ENCODE results near the gene TPM4. TPM values are rescaled to one million over a fixed set of nuclear protein-coding genes. Genes with fewer than 3 reads are reported as not detected.

The TPM4 gene
- total and polyA plus RNA-seq, 2 donors (not counting 1 experiment from before 2014, with no cell fraction given): 65.4 to 127 TPM

GRCh38 chr19:16117594-16118033, 41.3 kb downstream of the TPM4 start:
- TF ChIP-seq CTCF (IDR thresholded peaks at IDR 0.05): no peak
- no peak for TF ChIP-seq EZH2 (IDR thresholded peaks at IDR 0.05; ENCODE audit: borderline replicate concordance, insufficient read depth, low read depth, low read length, poor library complexity, severe bottlenecking)
- Histone ChIP-seq H3K36me3 (replicated peaks in 1 of 2; ENCODE audit: control extremely low read depth in 1 of 2, control insufficient read depth in 1 of 2, extremely low read depth in 1 of 2, insufficient read depth in 2 of 2, low read length in 1 of 2) (peaks cover 6 to 42% of the 10 kb centered on the region in 2 experiments), H3K4me1 (ENCODE audit: control insufficient read depth in 2 of 2, insufficient read depth in 2 of 2, low read length in 2 of 2) (peaks cover 69 to 84% of the 10 kb centered on the region in 2 donors), H3K9me3 (ENCODE audit: control extremely low read depth in 1 of 3, control insufficient read depth in 2 of 3, insufficient read depth in 1 of 3, low read length in 2 of 3) (peaks cover 0 to 6% (median 0%) of the 10 kb centered on the region in 3 donors), H3K9ac (ENCODE audit: low read length) (peak overlapping the region; percentile 27), H3K27ac (ENCODE audit: low read length in 2 of 2) (peak overlapping the region; percentile 86 to 88), H4K20me1 (ENCODE audit: control insufficient read depth, insufficient read depth, low read length, poor library complexity, severe bottlenecking) (peaks cover 41% of the 10 kb centered on the region), H3K27me3 (replicated peaks in 1 of 4; ENCODE audit: control extremely low read depth in 1 of 4, control insufficient read depth in 3 of 4, insufficient read depth in 4 of 4, low read length in 3 of 4) (no peaks in the 10 kb centered on the region), H3K4me2 (replicated peaks; ENCODE audit: low read depth, low read length, poor library complexity, severe bottlenecking) (peak overlapping the region; percentile 74), H3K79me2 (ENCODE audit: control insufficient read depth, insufficient read depth, low read length) (peaks cover 76% of the 10 kb centered on the region), H2AFZ (ENCODE audit: insufficient read depth, low read depth, low read length, poor library complexity, severe bottlenecking) (no peak overlapping the region), H3K4me3 (ENCODE audit: control extremely low read depth in 1 of 5, extremely low read depth in 1 of 5, insufficient read depth in 1 of 5, low read depth in 2 of 5, low read length in 4 of 5) (peak overlapping the region in 2 of 5 experiments; percentile 12 to 23)
- ATAC-seq (ENCODE audit: low read depth) (no peak), DNase-seq (no peak)
- H3K27me3 Mint-ChIP-seq: no peaks in the 10 kb centered on the region
- H3K4me3 Mint-ChIP-seq: peak overlapping the region; percentile 70
- intact Hi-C loops (cut with micrococcal nuclease): loop anchor here (1.0 to 10.0 kb wide), 7 partner anchors 24 to 467 kb away; partner anchors contain the start of gene FAM32A
- ChIA-PET CTCF (interaction anchor here (0.6 to 4.9 kb wide), 22 partner anchors 17 to 488 kb away, joined by 3 to 63 read pairs (median 4); partner anchors contain the start of genes CIB3, FAM32A, HSH2D and TPM4), POLR2A (interaction anchor here (0.5 to 3.3 kb wide), 9 partner anchors 22 to 1970 kb away, joined by 3 to 54 read pairs (median 5); partner anchors contain the start of genes FAM32A and HSH2D)
- WGBS (ENCODE audit: insufficient coverage): 42% methylated on average over 11 of the region's 11 CpGs
- H3K9me3 Mint-ChIP-seq (ENCODE audit: insufficient read depth): no peaks in the 10 kb centered on the region
- H3K4me1 Mint-ChIP-seq: peaks cover 74% of the 10 kb centered on the region
- H3K27ac Mint-ChIP-seq: peak overlapping the region; percentile 97

DNA sequence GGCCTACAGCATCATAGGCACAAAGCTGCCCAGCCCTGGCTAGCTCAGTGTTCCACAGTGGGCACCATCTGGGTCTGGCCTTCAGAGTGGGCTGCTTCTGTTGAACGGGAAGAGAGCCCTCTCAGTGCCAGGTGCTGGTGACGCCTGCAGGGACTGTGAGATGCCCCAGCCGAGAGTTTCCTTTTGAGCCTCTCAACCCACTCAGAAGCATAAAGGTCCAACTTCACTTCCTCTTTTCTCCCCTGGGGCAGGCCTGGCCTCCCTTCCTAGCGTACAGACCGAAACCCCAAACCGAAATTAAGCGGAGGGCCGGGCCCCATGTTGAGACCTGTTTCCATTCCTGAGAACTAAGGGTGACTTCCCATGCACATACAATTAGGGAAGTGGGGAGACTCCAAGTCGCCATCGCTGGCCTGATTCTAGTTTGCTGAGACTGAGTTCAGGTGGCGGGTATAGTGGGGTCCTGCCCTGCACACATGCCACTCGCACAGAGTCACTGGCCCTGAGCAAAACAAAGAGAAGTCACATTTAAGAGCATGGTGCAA, 42.3 kb downstream of the TPM4 start:
- CTCF ChIA-PET: interaction anchor here (0.6 to 4.9 kb wide), 20 partner anchors 16 to 489 kb away, joined by 3 to 63 read pairs (median 4); partner anchors contain the start of genes CIB3, FAM32A, HSH2D and TPM4
- peaks cover 64 to 75% of the 10 kb centered on the region in 2 donors for H3K4me1 ChIP-seq (ENCODE audit: control insufficient read depth in 2 of 2, insufficient read depth in 2 of 2, low read length in 2 of 2)
- H3K27me3 ChIP-seq (replicated peaks in 1 of 4; ENCODE audit: control extremely low read depth in 1 of 4, control insufficient read depth in 3 of 4, insufficient read depth in 4 of 4, low read length in 3 of 4): no peaks in the 10 kb centered on the region
- TF ChIP-seq EZH2 (IDR thresholded peaks at IDR 0.05; ENCODE audit: borderline replicate concordance, insufficient read depth, low read depth, low read length, poor library complexity, severe bottlenecking): no peak
- no peak for TF ChIP-seq CTCF (IDR thresholded peaks at IDR 0.05)
- POLR2A ChIA-PET: interaction anchor here (0.5 to 3.3 kb wide), 7 partner anchors 21 to 1969 kb away, joined by 3 to 54 read pairs (median 5); partner anchors contain the start of gene HSH2D
- peak overlapping the region; percentile 86 to 88 for H3K27ac ChIP-seq (ENCODE audit: low read length in 2 of 2)
- Mint-ChIP-seq H3K27me3 (no peaks in the 10 kb centered on the region), H3K4me1 (peaks cover 66% of the 10 kb centered on the region), H3K9me3 (ENCODE audit: insufficient read depth) (no peaks in the 10 kb centered on the region), H3K27ac (peak overlapping the region; percentile 97), H3K4me3 (peak overlapping the region; percentile 70)
- peaks cover 76% of the 10 kb centered on the region for H3K79me2 ChIP-seq (ENCODE audit: control insufficient read depth, insufficient read depth, low read length)
- ATAC-seq (ENCODE audit: low read depth): peak; percentile 91
- intact Hi-C loops (cut with micrococcal nuclease): loop anchor here (1.0 to 10.0 kb wide), 7 partner anchors 23 to 466 kb away; partner anchors contain the start of gene FAM32A
- peak; percentile 93 for DNase-seq
- peak overlapping the region in 3 of 5 experiments; percentile 11 to 48 (median 23) for H3K4me3 ChIP-seq (ENCODE audit: control extremely low read depth in 1 of 5, extremely low read depth in 1 of 5, insufficient read depth in 1 of 5, low read depth in 2 of 5, low read length in 4 of 5)
- WGBS (ENCODE audit: insufficient coverage): 0% methylated on average over 12 of the region's 12 CpGs
- H2AFZ ChIP-seq (ENCODE audit: insufficient read depth, low read depth, low read length, poor library complexity, severe bottlenecking): peak overlapping the region; percentile 14
- peak overlapping the region; percentile 27 for H3K9ac ChIP-seq (ENCODE audit: low read length)
- peaks cover 3 to 47% of the 10 kb centered on the region in 2 experiments for H3K36me3 ChIP-seq (replicated peaks in 1 of 2; ENCODE audit: control extremely low read depth in 1 of 2, control insufficient read depth in 1 of 2, extremely low read depth in 1 of 2, insufficient read depth in 2 of 2, low read length in 1 of 2)
- H3K4me2 ChIP-seq (replicated peaks; ENCODE audit: low read depth, low read length, poor library complexity, severe bottlenecking): peak overlapping the region; percentile 74
- H4K20me1 ChIP-seq (ENCODE audit: control insufficient read depth, insufficient read depth, low read length, poor library complexity, severe bottlenecking): peaks cover 42% of the 10 kb centered on the region
- H3K9me3 ChIP-seq (ENCODE audit: control extremely low read depth in 1 of 3, control insufficient read depth in 2 of 3, insufficient read depth in 1 of 3, low read length in 2 of 3): peaks cover 0 to 6% (median 0%) of the 10 kb centered on the region in 3 donors
